GM12865 (cell line): Measurements from ENCODE around the gene AMPH.

Experiments
- DNase-seq: peaks from one replicate; pipeline ENCODE4 v3.0.0; 2010; ENCODE audit warnings: low read depth
- H3K4me3 ChIP-seq: 2 replicates; pipeline ENCODE4 v1.5.1; 2011; ENCODE audit warnings: mild to moderate bottlenecking, low read depth, low read length, control low read depth
- TF ChIP-seq, protein P1 (sequence below): IDR thresholded peaks from 2 replicates; pipeline ENCODE4 v1.5.1; 2011; ENCODE audit warnings: low read length, control low read depth, low read depth, inconsistent platforms; ENCODE audit not compliant: insufficient read depth; ENCODE audit errors: missing control alignments

Gene AMPH

DNA sequence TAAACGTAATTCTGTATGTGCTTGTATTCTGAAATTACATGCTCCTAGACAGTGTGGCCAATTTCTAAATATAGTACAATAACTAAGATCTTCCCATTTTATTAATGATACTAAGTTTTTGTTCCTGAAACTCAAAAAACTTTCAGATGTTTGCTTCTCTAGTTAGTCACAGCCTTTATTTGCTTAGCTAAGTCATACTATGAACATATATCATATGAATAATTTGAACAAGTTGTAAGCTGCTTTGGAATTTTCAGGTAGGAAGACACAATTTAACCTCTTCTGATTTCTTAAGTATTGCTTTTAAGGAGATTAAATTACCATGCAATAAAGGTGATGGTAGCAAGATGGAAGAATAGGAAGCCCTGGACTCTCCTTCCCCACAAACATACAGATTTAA lies 148.7 kb downstream of the AMPH start:
- H3K4me3 ChIP-seq: no peak overlapping the region
- TF ChIP-seq, protein P1, sequence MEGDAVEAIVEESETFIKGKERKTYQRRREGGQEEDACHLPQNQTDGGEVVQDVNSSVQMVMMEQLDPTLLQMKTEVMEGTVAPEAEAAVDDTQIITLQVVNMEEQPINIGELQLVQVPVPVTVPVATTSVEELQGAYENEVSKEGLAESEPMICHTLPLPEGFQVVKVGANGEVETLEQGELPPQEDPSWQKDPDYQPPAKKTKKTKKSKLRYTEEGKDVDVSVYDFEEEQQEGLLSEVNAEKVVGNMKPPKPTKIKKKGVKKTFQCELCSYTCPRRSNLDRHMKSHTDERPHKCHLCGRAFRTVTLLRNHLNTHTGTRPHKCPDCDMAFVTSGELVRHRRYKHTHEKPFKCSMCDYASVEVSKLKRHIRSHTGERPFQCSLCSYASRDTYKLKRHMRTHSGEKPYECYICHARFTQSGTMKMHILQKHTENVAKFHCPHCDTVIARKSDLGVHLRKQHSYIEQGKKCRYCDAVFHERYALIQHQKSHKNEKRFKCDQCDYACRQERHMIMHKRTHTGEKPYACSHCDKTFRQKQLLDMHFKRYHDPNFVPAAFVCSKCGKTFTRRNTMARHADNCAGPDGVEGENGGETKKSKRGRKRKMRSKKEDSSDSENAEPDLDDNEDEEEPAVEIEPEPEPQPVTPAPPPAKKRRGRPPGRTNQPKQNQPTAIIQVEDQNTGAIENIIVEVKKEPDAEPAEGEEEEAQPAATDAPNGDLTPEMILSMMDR: no peak
- DNase-seq: no peak

- DNase-seq: no peak
- TF ChIP-seq, protein P1: no peak
- no peak overlapping the region for H3K4me3 ChIP-seq
These were observed 149.8 kb downstream of the AMPH start for GRCh38 chr7:38481401-38481800.

DNA sequence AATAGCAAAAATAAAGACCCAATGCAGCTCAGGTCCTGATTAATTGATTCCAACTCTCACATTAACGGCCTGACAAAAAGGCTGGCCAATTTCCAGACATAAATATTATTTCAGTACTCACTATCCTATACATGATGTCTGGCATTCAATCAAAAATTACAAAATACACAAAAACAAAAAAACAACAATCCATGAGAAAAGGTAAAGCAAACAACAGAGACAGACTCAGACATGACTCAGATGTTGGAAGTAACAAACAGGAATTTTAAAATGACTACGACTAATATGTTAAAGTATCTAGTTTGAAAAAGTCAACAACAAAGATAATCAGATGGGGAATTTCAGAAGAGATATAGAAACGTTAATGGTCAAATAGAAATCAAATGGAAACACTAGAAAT lies 152.8 kb downstream of the AMPH start:
- no peak overlapping the region for H3K4me3 ChIP-seq
- TF ChIP-seq, protein P1: no peak
- DNase-seq: no peak

GRCh38 chr7:38477333-38477732 lies 153.8 kb downstream of the AMPH start:
- H3K4me3 ChIP-seq: no peak overlapping the region
- no peak for DNase-seq
- TF ChIP-seq, protein P1: no peak

GRCh38 chr7:38476764-38477163 lies 154.4 kb downstream of the AMPH start:
- H3K4me3 ChIP-seq: no peak overlapping the region
- TF ChIP-seq, protein P1: no peak
- no peak for DNase-seq

DNA sequence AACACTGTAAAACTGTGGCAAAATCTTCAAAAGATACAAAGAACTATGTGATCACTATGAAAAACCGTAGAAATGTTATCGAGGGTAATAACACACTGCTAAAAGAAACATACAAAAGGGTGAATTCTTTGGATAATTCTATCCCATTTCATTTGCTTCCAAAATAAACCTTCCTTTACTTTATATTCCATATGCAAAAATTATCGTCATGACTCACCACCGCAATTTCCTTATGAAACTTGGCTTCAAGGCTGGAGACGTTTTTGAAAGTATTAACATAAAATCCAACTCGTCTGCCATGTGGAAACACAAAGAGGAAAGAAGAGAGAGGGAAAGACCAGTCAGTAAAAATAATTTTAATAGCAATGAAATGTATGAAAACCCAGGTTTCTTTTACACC lies 165.2 kb downstream of the AMPH start:
- DNase-seq: no peak
- H3K4me3 ChIP-seq: no peak overlapping the region
- TF ChIP-seq, protein P1: no peak
